GM18505 (cell line): Measurements from ENCODE around the gene NKX2-3.

Experiments
- ATAC-seq: cut with Tn5 transposase; IDR thresholded peaks from one replicate; pipeline ENCODE4 v1.9.1; 2021; ENCODE audit not compliant: unreplicated experiment
- POLR2A ChIP-seq: IDR thresholded peaks from 4 replicates; pipeline ENCODE4 v1.6.1; 2011; ENCODE audit warnings: borderline replicate concordance; ENCODE audit not compliant: insufficient read depth, insufficient read length; ENCODE audit errors: extremely low read depth

NKX2-3 gene

GRCh38 chr10:99531026-99531695, 1.6 kb upstream of the NKX2-3 start:
- no peak for TF ChIP-seq POLR2A
- ATAC-seq: no peak

DNA sequence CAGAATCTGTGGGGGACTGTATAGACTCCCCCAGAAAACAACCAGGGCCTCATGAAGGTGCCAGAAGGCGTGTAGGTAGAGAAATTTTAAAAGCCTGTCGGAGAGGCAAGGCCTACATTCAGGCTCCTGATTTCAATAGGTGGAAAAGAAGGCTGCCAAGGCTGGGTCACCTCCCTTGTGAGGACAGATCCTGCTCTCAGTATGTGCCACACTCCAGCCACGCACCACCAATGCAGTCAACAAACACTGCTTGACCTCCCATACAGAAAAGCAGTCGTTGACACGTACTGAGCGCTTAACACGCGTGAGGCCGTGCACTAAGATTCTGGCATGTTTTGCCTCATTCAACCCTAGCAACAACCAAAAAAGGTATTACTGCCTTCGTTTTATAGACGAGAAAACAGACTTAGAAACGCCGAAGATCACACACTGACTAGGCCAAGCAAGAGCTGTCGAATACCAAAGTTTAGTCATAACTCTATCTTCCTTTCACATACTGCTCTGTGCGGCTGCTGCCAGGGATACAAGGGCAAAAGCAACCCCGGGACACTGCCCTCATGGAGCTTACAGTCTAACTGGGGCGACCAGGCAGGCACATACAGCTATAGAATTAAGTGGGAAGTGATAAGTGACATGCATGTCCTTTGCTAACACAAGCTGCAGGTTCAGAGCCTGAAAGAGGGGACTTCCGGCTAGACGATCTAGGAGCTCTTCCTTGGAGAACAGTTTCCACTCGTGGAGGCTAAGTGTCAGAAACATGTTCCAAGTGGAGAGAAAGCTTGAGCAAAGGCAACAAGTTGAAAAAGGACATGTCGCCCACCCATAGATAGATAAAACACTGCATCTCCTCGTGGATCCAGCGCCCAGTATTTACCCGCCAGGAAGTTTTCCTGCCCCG, 797 bp upstream of the NKX2-3 start:
- ATAC-seq: no peak
- no peak for TF ChIP-seq POLR2A

DNA sequence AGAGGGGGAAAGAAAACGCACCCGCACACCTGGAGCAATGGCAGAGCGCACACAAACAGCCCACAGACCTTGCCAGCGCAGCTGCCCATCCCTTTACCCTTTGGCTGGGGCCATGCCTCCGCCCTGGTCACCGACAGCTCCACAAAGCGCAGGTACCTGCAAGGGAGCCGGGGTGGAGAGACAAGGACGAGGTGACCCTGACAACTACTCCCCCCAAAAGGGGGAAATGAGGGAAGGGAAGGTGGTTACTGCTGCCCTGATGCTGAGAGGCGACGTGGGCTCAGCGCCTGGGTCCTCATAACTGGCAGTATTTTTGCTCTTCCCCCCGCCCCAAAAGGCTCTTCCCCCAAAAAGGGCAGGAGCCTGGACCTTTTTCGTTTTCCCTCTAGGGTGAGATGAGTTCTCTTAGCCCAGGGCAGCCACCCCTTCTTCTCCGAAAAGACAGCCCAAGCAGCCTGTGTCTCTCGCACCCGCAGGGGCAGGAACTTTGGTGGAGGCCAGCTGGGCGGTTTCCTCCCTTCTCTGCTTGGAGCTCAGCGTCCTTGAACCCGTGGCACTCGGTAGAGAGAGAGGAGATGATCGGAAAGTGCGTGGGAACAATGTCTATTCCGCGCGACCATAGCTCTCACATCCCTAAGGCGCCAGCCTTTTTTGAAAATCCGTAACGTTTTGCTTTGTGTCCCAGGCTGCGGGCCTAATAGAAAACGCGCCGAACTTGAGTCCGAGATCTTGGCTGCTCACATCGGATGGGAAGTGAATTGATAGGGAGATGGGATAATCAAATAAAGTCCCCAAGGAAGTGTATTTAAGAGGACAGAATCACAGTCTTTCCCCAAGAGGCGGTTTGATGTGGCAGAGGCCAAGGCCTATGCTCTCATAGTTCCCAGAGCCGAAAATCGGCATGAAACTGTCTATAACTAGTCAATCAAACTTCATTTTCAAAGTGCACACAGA, 1.0 kb downstream of the NKX2-3 start:
- TF ChIP-seq POLR2A: no peak
- ATAC-seq: no peak

DNA sequence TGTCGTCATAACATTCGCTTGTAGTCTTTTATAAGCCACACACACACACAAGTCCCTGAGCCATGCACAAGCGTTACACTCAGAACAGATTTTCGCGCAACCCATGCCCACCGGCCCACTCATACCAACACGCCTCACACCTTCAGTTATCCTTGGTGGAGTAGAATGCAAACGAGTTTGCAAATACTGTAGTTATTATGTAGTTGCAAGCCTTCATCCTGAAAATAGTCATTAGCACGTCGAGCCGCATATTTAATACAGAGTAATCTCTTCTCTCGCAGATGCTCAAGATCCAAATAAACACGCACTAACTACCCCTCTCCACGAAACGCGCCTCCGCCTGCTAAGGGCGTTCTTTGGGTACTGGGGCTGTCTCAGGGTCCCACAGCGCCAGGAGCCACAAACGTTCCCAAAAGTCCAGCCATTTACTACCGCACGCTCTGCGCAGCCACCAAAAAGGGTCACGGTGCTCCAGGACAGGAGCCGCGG, 1.8 kb downstream of the NKX2-3 start:
- TF ChIP-seq POLR2A: no peak
- no peak for ATAC-seq

DNA sequence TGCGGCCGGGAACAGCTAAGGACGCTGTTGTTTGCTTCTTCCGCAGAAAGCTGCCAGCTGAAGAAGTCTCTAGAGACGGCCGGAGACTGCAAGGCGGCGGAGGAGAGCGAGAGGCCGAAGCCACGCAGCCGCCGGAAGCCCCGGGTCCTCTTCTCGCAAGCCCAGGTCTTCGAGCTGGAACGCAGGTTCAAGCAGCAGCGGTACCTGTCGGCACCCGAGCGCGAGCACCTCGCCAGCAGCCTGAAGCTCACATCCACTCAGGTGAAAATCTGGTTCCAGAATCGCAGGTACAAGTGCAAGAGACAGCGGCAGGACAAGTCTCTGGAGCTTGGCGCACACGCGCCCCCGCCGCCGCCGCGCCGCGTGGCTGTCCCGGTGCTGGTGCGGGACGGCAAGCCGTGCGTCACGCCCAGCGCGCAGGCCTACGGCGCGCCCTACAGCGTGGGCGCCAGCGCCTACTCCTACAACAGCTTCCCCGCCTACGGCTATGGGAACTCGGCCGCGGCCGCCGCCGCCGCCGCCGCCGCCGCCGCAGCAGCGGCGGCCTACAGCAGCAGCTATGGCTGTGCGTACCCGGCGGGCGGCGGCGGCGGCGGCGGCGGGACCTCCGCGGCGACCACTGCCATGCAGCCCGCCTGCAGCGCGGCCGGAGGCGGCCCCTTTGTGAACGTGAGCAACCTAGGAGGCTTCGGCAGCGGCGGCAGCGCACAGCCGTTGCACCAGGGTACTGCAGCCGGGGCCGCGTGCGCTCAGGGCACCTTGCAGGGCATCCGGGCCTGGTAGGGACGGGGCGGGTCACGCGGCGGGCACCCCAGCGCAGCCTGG, 2.4 kb downstream of the NKX2-3 start:
- ATAC-seq: no peak
- TF ChIP-seq POLR2A: no peak

DNA sequence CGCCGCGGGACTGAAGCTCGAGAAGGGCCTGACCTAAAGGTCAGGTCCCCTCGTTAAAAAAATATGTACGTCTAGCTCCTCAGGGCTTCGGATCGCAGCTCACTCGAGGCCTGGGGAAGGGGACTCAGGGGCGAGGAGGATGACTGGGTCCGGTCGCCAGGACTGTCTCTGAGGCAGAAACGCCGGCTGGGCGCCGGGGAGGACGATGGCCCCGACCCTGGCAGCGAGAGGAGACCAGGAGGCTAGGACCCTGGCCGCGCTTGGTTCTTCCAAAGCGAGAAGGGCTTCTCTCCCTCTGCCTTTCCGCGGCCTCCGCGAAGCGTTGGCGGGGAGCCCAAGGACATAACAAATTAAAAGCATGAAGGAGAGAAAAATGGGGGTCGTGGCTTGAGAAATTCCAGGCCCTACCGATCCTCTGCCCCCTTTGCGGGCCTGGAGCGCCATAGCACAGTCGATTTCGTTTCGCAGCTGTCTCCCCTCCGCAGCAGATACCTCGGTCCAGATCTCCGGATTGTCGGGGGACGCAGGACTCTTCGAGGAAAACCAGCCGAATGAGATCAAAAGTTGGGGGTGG, 3.1 kb downstream of the NKX2-3 start:
- no peak for TF ChIP-seq POLR2A
- no peak for ATAC-seq

DNA sequence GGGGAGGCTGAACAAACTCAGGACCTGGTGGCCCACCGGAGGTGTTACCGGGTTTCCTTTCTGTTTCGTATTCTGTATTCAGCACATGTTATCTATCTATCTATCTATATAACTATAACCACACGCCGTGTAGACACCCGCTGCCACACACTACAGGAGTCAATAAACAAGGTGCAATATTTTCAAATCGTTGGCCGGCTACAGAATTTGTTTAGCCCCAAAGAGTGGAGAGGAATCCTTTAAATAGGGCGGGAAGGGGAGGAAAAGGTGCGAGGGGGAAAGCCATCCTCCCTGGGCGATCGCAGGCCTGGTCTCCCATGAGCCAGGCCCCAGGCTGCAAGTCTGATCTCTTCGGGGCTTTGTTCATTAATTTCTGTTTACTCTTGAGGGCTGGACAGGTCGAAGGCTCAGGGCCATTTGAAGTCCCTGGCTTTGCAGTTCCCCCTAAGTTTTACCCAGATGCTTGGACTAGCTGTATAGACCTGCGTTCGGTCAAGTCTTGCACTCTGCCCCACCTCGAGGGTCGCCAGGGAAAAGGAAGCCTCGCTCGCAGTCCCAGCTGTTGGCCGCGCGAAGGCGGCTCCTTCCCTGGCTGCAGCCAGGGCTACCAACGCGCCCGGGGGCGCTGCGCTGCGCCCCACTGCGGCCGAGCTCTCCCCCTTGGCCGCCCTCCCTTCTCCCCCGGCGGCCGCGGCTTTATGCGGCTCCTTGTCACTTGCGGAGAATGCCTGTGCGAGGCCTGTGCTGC, 3.8 kb downstream of the NKX2-3 start:
- no peak for ATAC-seq
- TF ChIP-seq POLR2A: no peak

DNA sequence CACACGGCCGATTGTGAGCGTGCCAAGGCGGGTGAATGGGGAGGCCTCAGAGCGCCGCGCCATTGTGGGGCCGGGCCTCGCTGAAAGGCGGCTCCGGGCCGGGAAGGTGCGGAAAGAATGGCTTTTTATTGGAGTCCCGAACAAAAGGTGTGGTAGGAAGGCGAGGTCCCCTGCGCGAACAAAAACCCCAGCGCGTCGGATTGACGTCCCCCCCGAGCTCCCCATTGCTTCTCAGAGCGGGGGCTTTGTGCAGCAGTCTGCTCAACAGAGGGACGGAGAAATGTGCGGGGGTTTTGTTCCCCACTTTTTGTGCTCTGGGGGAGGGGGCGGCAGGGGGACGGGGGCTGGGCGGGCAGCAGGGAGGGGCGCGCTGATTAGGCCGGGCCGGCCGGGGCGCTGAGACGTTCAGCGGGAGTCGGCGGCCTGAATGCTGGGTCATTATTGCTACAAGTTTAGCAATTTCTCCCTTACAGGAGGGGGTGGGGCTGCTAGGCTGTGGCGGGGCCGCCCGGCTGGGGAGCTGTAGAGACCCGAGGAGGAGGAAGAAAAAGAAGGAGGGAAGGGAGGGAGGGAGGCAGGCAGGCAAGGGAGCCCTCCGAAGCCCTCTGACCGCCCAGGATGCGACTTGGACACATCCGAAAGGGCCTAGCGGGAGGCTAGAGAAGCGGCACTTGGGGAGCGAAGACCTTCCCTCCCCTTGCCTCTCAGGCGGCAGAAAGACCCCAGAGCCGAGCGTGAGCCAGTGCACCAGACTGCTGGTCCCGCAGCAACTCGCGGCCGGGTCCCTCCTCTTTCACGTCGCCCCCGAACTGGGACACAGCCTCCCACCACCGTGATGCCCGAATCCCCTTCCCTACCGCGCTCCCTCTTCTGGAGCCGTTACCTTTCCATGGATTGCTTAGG, 4.6 kb downstream of the NKX2-3 start:
- no peak for ATAC-seq
- no peak for TF ChIP-seq POLR2A

DNA sequence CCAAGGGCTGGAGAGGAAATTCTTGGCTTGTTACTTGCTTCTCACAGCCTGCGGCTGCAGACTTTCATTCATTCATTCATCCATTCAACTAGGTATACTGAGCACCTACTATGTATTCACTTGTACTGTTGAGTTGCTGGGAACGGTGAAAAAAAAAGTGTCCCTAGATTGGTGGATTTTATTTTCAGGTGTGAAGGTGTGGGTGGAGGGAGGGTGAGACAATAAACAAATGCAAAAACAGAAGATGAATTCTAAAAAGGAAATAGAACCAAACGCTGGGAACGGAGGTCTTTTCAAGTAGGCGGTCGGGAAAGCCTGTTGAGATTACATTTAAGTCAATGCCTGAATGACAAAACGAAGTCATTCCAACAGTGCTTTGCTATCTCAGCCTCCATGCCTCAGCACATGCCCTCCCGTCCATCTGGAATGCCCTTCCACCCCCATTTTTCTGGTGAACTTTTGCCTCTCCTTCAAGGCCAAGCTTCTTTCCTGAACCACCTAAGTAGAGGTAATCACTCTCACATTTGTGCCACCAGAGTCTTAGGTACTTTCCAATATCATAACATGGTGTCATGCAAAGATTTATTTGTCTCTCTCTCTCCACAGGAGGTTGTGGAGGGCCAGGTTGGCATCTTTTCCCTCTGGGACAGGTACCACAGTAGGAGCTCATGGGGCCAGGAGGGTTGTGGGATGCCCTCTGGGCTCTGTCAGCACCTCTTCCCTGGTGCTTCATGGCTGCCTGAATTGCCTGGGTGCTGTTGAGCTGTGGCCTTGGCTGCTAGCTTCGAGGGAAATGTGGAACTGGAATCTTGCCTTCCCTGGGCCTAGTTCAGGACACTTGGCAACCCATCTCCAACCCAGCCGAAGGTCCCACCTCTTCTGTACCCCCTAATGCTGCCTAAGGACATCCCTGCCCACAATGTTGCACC, 5.5 kb downstream of the NKX2-3 start:
- no peak for TF ChIP-seq POLR2A
- no peak for ATAC-seq
